GM12878 (cell line): ENCODE results near the gene CHODL. TPM values are rescaled to one million over a fixed set of nuclear protein-coding genes. Genes with fewer than 3 reads are reported as not detected.

ENCODE experiments used
- ATAC-seq: fragments of 200-7000 bp; cut with Tn5 transposase; 3 replicates; pipeline ENCODE4 v1.9.1; 2020; ENCODE audit warnings: mild to moderate bottlenecking, moderate library complexity
- BruUV-seq: library from RNA; stranded (reverse); fragments of 400-500 nt; replicated peaks from 2 replicates; lab custom pipeline; 2021; lab: Mats Ljungman, UMichigan
- CTCF ChIA-PET: fragments of 300-600 bp; sonication (Branson Sonifier 250); formaldehyde crosslinking; extraction: SDS; loops from one replicate; lab custom pipeline; 2021; ENCODE audit warnings: inconsistent platforms; lab: Yijun Ruan, JAX
- POLR2A ChIA-PET: fragments of 350-600 bp; formaldehyde crosslinking; extraction: SDS; loops from one replicate; lab custom pipeline; 2021; ENCODE audit warnings: inconsistent platforms; lab: Charles Lee
- RAD21 ChIA-PET: fragments of 300-600 bp; sonication (Branson Sonifier 250); formaldehyde crosslinking; loops from one replicate; lab custom pipeline; 2023; ENCODE audit warnings: antibody characterized with exemption; ENCODE audit not compliant: unreplicated experiment; lab: Charles Lee
- SMC1A ChIA-PET: fragments of 300-600 bp; sonication (Branson Sonifier 250); formaldehyde crosslinking; loops from one replicate; lab custom pipeline; 2023; ENCODE audit not compliant: unreplicated experiment, uncharacterized antibody; lab: Charles Lee
- DNase-seq: peaks from one replicate; pipeline ENCODE4 v3.0.0-alpha.2; 2011; ENCODE audit warnings: low read depth, low spot score
- FAIRE-seq: peaks from 3 replicates; lab custom pipeline; 2011; peaks lifted over from hg19 to GRCh38; lab: Jason Lieb, UNC
- H2AFZ ChIP-seq: 2 replicates; pipeline ENCODE4 v1.6.0; 2011; ENCODE audit warnings: low read depth, low read length, control low read depth; ENCODE audit not compliant: control insufficient read depth
- H3K27ac ChIP-seq: 2 replicates; pipeline ENCODE4 v1.5.1; 2011; ENCODE audit warnings: control low read depth; ENCODE audit not compliant: control insufficient read depth, insufficient read depth
- H3K27me3 ChIP-seq, 2 experiments: replicated peaks in 1 of 2; 2 replicates each; pipeline versions ENCODE4 v1.6.0 to v1.6.1; 2011; ENCODE audit warnings: low read length in 1 of 2; ENCODE audit not compliant: control insufficient read depth in 2 of 2, insufficient read depth in 2 of 2
- H3K36me3 ChIP-seq, 2 experiments: 2 replicates each; pipeline ENCODE4 v1.5.1; 2011; ENCODE audit warnings: low read length in 1 of 2; ENCODE audit not compliant: control insufficient read depth in 2 of 2, insufficient read depth in 2 of 2
- H3K4me1 ChIP-seq: 2 replicates; pipeline ENCODE4 v1.6.1; 2011; ENCODE audit warnings: mild to moderate bottlenecking, low read length, moderate library complexity, mixed read lengths; ENCODE audit not compliant: control insufficient read depth, insufficient read depth
- H3K4me2 ChIP-seq: 2 replicates; pipeline ENCODE4 v1.6.0; 2011; ENCODE audit warnings: control low read depth; ENCODE audit not compliant: control insufficient read depth, insufficient read depth
- H3K4me3 ChIP-seq: fragments of 200-600 bp; sonication (generic); 2 replicates; pipeline ENCODE4 v1.5.1; 2016
- H3K79me2 ChIP-seq: 2 replicates; pipeline ENCODE4 v1.6.0; 2011; ENCODE audit warnings: low read length; ENCODE audit not compliant: control insufficient read depth, insufficient read depth
- H3K9ac ChIP-seq: 2 replicates; pipeline ENCODE4 v1.8.0; 2011; ENCODE audit warnings: low read length, control low read depth, mixed read lengths; ENCODE audit not compliant: control insufficient read depth, insufficient read depth
- H3K9me3 ChIP-seq: replicated peaks from 3 replicates; pipeline ENCODE4 v1.5.1; 2011; ENCODE audit warnings: mild to moderate bottlenecking, low read length; ENCODE audit not compliant: control insufficient read depth, insufficient read depth
- H4K20me1 ChIP-seq: 2 replicates; pipeline ENCODE4 v1.6.0; 2011; ENCODE audit not compliant: control insufficient read depth, insufficient read depth
- BCL11A ChIP-seq: IDR thresholded peaks from 2 replicates; pipeline ENCODE4 v1.6.1; 2011; ENCODE audit warnings: low read depth, low read length
- CHD2 ChIP-seq: IDR thresholded peaks from 2 replicates; pipeline ENCODE4 v1.6.1; 2011; ENCODE audit warnings: low read depth, low read length, improper control_type of control experiment, borderline replicate concordance
- KAT2A ChIP-seq: conservative IDR thresholded peaks from 2 replicates; pipeline ENCODE4 v1.6.1; 2011; ENCODE audit warnings: low read depth, low read length; ENCODE audit not compliant: control insufficient read depth
- MEF2A ChIP-seq: IDR thresholded peaks from 2 replicates; pipeline ENCODE4 v1.6.1; 2011; ENCODE audit warnings: low read depth, mild to moderate bottlenecking, low read length, moderate library complexity; ENCODE audit not compliant: insufficient read depth
- STAT3 ChIP-seq: IDR thresholded peaks from 2 replicates; pipeline ENCODE4 v1.6.1; 2011; ENCODE audit warnings: low read depth, low read length, improper control_type of control experiment
- ZZZ3 ChIP-seq: IDR thresholded peaks from 2 replicates; pipeline ENCODE4 v1.6.1; 2011; ENCODE audit warnings: low read depth; ENCODE audit not compliant: control insufficient read depth, insufficient read length
- WGBS: methylation state at CpG from one replicate; pipeline ENCODE4 v1.1.6; 2016; ENCODE audit warnings: low lambda C conversion rate; ENCODE audit not compliant: insufficient replicate concordance, insufficient coverage; ENCODE audit errors: missing lambda C conversion rate; 5-methylcytosine and 5-hydroxymethylcytosine counted together
- in situ Hi-C: fragments of 300-500 bp; cut with MboI; formaldehyde crosslinking; loops from 9 replicates; pipeline ENCODE4 v1.14.3; 2018; ENCODE audit warnings: mixed read lengths
- intact Hi-C: fragments of 100-400 bp; cut with micrococcal nuclease; formaldehyde crosslinking; loops from one replicate; pipeline ENCODE4 v1.14.2; 2022; ENCODE audit not compliant: unreplicated experiment
- polyA plus RNA-seq, 11 experiments: library from polyadenylated mRNA; depleted of rRNA in 4 of 11; unstranded in 6 of 11; stranded (reverse) in 5 of 11; fragments of >200 nt; fragmentation: Nextera tagmentation in 4 of 11; fragmentation: Illumina TruSeq in 1 of 11; extraction: Ambion mirVana in 4 of 11; extraction: Trizol in 1 of 11; gene quantifications; 1 replicate in 1 of 11; 2 replicates in 10 of 11; pipeline versions ENCODE4 v1.2.1 to v1.2.3, GENCODE V29; 2011 to 2016; ENCODE audit warnings: inconsistent platforms in 2 of 11, missing spikeins in 2 of 11, low read depth in 1 of 11
- total RNA-seq, 4 experiments: library from RNA; depleted of rRNA in 3 of 4; stranded (reverse); fragments of >200 nt in 3 of 4; fragmentation: Illumina TruSeq in 1 of 4; extraction: Trizol in 1 of 4; gene quantifications; 2 replicates each; pipeline versions ENCODE4 v1.2.1 to v1.2.3, GENCODE V29; 2013 to 2021
- TF ChIP-seq, protein P1 (sequence below): fragments of 450-650 bp; formaldehyde crosslinking; IDR thresholded peaks from 2 replicates; pipeline ENCODE4 v1.4.0; 2022; ENCODE audit warnings: mild to moderate bottlenecking, moderate library complexity

The CHODL gene
- total and polyA plus RNA-seq, 10 of the 15 experiments (the other 5 are each of a cell fraction or from before 2014, with no cell fraction given): 0.11 to 0.69 (median 0.20) TPM; not detected in 1

DNA sequence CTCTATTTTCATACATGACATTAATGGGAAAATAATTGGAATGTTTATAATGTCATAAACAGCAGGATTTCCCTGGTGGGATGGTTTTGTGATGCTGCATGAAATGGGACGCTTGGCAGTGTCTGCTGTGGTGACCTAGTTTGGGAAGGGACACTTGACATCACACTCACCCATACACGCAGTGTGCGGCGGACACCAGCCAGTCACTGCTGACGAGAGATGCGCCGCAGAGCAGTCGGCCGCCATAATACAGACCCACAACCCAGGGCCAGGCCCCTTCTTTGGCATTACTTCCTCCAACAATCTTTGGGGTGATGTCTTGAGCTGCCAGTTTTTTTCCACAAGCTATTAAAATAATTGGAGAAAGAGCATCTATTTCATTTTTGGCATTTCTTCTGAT, 49.5 kb downstream of the CHODL start:
- ChIA-PET RAD21 (no interaction called here), POLR2A (no interaction called here), CTCF (interaction anchor here (0.7 kb wide), 1 partner anchor 74 kb away, joined by 3 read pairs; no protein-coding TSS in a partner anchor)
- in situ Hi-C loops: no loop called here
- 77% methylated on average over 9 of the region's 9 CpGs for WGBS
- Histone ChIP-seq H3K4me2 (no peak overlapping the region), H3K27ac (no peak overlapping the region), H3K9ac (no peak overlapping the region), H3K4me3 (no peak overlapping the region), H3K9me3 (no peaks in the 10 kb centered on the region), H2AFZ (no peak overlapping the region), H3K27me3 (no peaks in the 10 kb centered on the region)
- ATAC-seq (no peak), FAIRE-seq (no peak)
- no TSS peak for BruUV-seq
- TF ChIP-seq CHD2: no peak
- TF ChIP-seq KAT2A: no peak
- no peak for TF ChIP-seq MEF2A
- TF ChIP-seq, protein P1, sequence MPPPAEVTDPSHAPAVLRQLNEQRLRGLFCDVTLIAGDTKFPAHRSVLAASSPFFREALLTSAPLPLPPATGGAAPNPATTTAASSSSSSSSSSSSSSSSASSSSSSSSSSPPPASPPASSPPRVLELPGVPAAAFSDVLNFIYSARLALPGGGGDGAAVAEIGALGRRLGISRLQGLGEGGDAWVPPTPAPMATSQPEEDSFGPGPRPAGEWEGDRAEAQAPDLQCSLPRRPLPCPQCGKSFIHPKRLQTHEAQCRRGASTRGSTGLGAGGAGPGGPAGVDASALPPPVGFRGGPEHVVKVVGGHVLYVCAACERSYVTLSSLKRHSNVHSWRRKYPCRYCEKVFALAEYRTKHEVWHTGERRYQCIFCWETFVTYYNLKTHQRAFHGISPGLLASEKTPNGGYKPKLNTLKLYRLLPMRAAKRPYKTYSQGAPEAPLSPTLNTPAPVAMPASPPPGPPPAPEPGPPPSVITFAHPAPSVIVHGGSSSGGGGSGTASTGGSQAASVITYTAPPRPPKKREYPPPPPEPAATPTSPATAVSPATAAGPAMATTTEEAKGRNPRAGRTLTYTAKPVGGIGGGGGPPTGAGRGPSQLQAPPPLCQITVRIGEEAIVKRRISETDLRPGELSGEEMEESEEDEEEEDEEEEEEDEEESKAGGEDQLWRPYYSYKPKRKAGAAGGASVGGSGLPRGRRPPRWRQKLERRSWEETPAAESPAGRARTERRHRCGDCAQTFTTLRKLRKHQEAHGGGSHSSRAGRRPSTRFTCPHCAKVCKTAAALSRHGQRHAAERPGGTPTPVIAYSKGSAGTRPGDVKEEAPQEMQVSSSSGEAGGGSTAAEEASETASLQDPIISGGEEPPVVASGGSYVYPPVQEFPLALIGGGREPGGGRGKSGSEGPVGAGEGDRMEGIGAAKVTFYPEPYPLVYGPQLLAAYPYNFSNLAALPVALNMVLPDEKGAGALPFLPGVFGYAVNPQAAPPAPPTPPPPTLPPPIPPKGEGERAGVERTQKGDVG: no peak
- no peak for TF ChIP-seq ZZZ3
- TF ChIP-seq STAT3: no peak
- no peak for TF ChIP-seq BCL11A
- TF ChIP-seq, all 136 proteins: peak for 0
- intact Hi-C loops: no loop called here
- H3K4me1 ChIP-seq: no peaks in the 10 kb centered on the region
- H4K20me1 ChIP-seq: no peaks in the 10 kb centered on the region
- no peaks in the 10 kb centered on the region for H3K36me3 ChIP-seq
- no peaks in the 10 kb centered on the region for H3K79me2 ChIP-seq
- no peak for DNase-seq
- SMC1A ChIA-PET: no interaction called here
